ENCODE measurements around the gene ACOXL. TPM values are rescaled to one million over a fixed set of nuclear protein-coding genes. Genes with fewer than 3 reads are reported as not detected.

The ACOXL gene
- total RNA-seq, 4 donors from 2014 or later, result 0.55 to 5.2 (median 1.1) TPM; not detected in 1

GRCh38 chr2:111099402-111099801 lies 367.0 kb downstream of the ACOXL start:
- no peaks in the 10 kb centered on the region for H3K4me1 ChIP-seq
- H3K4me3 ChIP-seq, result no peak overlapping the region
- intact Hi-C loops (cut with DNase I; ENCODE audit: low total_unique reads) (no loop called here), in situ Hi-C loops (cut with MboI; ENCODE audit: low pct_ligation_motif_present in 1 of 4, low pct_unique_long_range_greater_than_20kb in 1 of 4, low sequenced_read_pairs in 3 of 4) (no loop called here)
- WGBS, 2 donors (ENCODE audit: low coverage in 1 of 2), result 79 to 90% methylated on average over 2 to 3 of the region's 3 CpGs
- no peaks in the 10 kb centered on the region for H3K27me3 ChIP-seq
- H3K36me3 ChIP-seq, result no peaks in the 10 kb centered on the region
- no peak overlapping the region for H3K27ac ChIP-seq
- no peaks in the 10 kb centered on the region for H3K9me3 ChIP-seq
- TF ChIP-seq POLR2A (IDR thresholded peaks at IDR 0.05) (no peak), POLR2AphosphoS5 (IDR thresholded peaks at IDR 0.05) (no peak), CTCF (IDR thresholded peaks at IDR 0.05) (no peak), EP300 (IDR thresholded peaks at IDR 0.05; ENCODE audit: low read depth) (no peak)
- DNase-seq, result no peak

- TF ChIP-seq POLR2A (IDR thresholded peaks at IDR 0.05) (no peak), POLR2AphosphoS5 (IDR thresholded peaks at IDR 0.05) (no peak), EP300 (IDR thresholded peaks at IDR 0.05; ENCODE audit: low read depth) (no peak), CTCF (IDR thresholded peaks at IDR 0.05) (no peak)
- no peaks in the 10 kb centered on the region for H3K9me3 ChIP-seq
- H3K27me3 ChIP-seq, result no peaks in the 10 kb centered on the region
- 84 to 88% methylated on average over 5 of the region's 5 CpGs for WGBS, 2 donors (ENCODE audit: low coverage in 1 of 2)
- intact Hi-C loops (cut with DNase I; ENCODE audit: low total_unique reads) (no loop called here), in situ Hi-C loops (cut with MboI; ENCODE audit: low pct_ligation_motif_present in 1 of 4, low pct_unique_long_range_greater_than_20kb in 1 of 4, low sequenced_read_pairs in 3 of 4) (loop anchor here in 3 of 4 donors (25.0 kb wide), 3 partner anchors 288 to 612 kb away; no protein-coding TSS in a partner anchor)
- H3K36me3 ChIP-seq, result no peaks in the 10 kb centered on the region
- no peak overlapping the region for H3K27ac ChIP-seq
- no peaks in the 10 kb centered on the region for H3K4me1 ChIP-seq
- no peak for DNase-seq
- H3K4me3 ChIP-seq, result no peak overlapping the region
Observed at GRCh38 chr2:111100087-111100764, 367.9 kb downstream of the ACOXL start.

- H3K27ac ChIP-seq, result no peak overlapping the region
- H3K4me1 ChIP-seq, result no peaks in the 10 kb centered on the region
- no peaks in the 10 kb centered on the region for H3K27me3 ChIP-seq
- no peaks in the 10 kb centered on the region for H3K9me3 ChIP-seq
- no peak for DNase-seq
- no peaks in the 10 kb centered on the region for H3K36me3 ChIP-seq
- WGBS, 2 donors (ENCODE audit: low coverage in 1 of 2), result 77 to 89% methylated on average over 4 to 5 of the region's 5 CpGs
- TF ChIP-seq POLR2A (IDR thresholded peaks at IDR 0.05) (no peak), EP300 (IDR thresholded peaks at IDR 0.05; ENCODE audit: low read depth) (no peak), CTCF (IDR thresholded peaks at IDR 0.05) (no peak), POLR2AphosphoS5 (IDR thresholded peaks at IDR 0.05) (no peak)
- in situ Hi-C loops (cut with MboI; ENCODE audit: low pct_ligation_motif_present in 1 of 4, low pct_unique_long_range_greater_than_20kb in 1 of 4, low sequenced_read_pairs in 3 of 4) (loop anchor here in 3 of 4 donors (25.0 kb wide), 3 partner anchors 288 to 612 kb away; no protein-coding TSS in a partner anchor), intact Hi-C loops (cut with DNase I; ENCODE audit: low total_unique reads) (no loop called here)
- no peak overlapping the region for H3K4me3 ChIP-seq
Observed at GRCh38 chr2:111100765-111101162, 368.4 kb downstream of the ACOXL start.

GRCh38 chr2:111101592-111101991 lies 369.2 kb downstream of the ACOXL start:
- WGBS, 2 donors (ENCODE audit: low coverage in 1 of 2), result 87 to 100% methylated on average over 1 to 2 of the region's 2 CpGs
- Histone ChIP-seq H3K9me3 (no peaks in the 10 kb centered on the region), H3K4me3 (no peak overlapping the region), H3K4me1 (no peaks in the 10 kb centered on the region), H3K36me3 (no peaks in the 10 kb centered on the region), H3K27me3 (no peaks in the 10 kb centered on the region), H3K27ac (no peak overlapping the region)
- intact Hi-C loops (cut with DNase I; ENCODE audit: low total_unique reads), result no loop called here
- in situ Hi-C loops (cut with MboI; ENCODE audit: low pct_ligation_motif_present in 1 of 4, low pct_unique_long_range_greater_than_20kb in 1 of 4, low sequenced_read_pairs in 3 of 4), result loop anchor here in 3 of 4 donors (25.0 kb wide), 3 partner anchors 289 to 611 kb away; no protein-coding TSS in a partner anchor
- no peak for DNase-seq
- TF ChIP-seq POLR2A (IDR thresholded peaks at IDR 0.05), result no peak
- no peak for TF ChIP-seq EP300 (IDR thresholded peaks at IDR 0.05; ENCODE audit: low read depth)
- TF ChIP-seq POLR2AphosphoS5 (IDR thresholded peaks at IDR 0.05), result no peak
- TF ChIP-seq CTCF (IDR thresholded peaks at IDR 0.05), result no peak

Data from transverse colon (tissue), 4 donors.